Tibial artery (tissue), 4 donors: ENCODE measurements around the gene DPEP1.

ENCODE experiments used
- DNase-seq, 2 donors: peaks; one replicate each; pipeline ENCODE4 v3.0.0-alpha.2; 2019
- H3K27ac ChIP-seq, 2 donors: fragments of 200-600 bp; sonication (generic) in 1 of 2; 1 replicate in 1 of 2; 2 replicates in 1 of 2; pipeline ENCODE4 v1.5.1; 2018 to 2019; ENCODE audit warnings: mild to moderate bottlenecking in 1 of 2
- H3K27me3 ChIP-seq, 2 donors: fragments of 200-600 bp; sonication (generic) in 1 of 2; one replicate each; pipeline versions ENCODE4 v1.5.1 to v1.6.0; 2016 to 2019
- H3K36me3 ChIP-seq, 3 donors: fragments of 200-600 bp; sonication (generic) in 2 of 3; one replicate each; pipeline ENCODE4 v1.5.1; 2016 to 2019; ENCODE audit warnings: mild to moderate bottlenecking in 2 of 3
- H3K4me1 ChIP-seq, 4 donors: fragments of 200-600 bp; sonication (generic) in 2 of 4; 1 replicate in 3 of 4; 2 replicates in 1 of 4; pipeline ENCODE4 v1.5.1; 2016 to 2019
- H3K4me3 ChIP-seq, 2 donors: fragments of 200-600 bp; sonication (generic) in 1 of 2; 1 replicate in 1 of 2; 2 replicates in 1 of 2; pipeline ENCODE4 v1.5.1; 2018 to 2019; ENCODE audit warnings: mild to moderate bottlenecking in 2 of 2
- H3K9me3 ChIP-seq, 3 donors: fragments of 200-600 bp; sonication (generic) in 1 of 3; one replicate each; pipeline ENCODE4 v1.5.1; 2016 to 2019
- CTCF ChIP-seq, 2 experiments: fragments of 200-600 bp in 1 of 2; fragments of 450-650 bp in 1 of 2; IDR thresholded peaks; one replicate each; pipeline ENCODE4 v1.5.1; 2017 to 2019; ENCODE audit warnings: antibody characterized with exemption in 2 of 2, mild to moderate bottlenecking in 1 of 2, moderate library complexity in 1 of 2
- intact Hi-C: fragments of 100-400 bp; cut with DNase I; formaldehyde crosslinking; loops from one replicate; pipeline ENCODE4 v1.15.0; 2023; ENCODE audit warnings: low total_unique reads

DPEP1 gene

DNA sequence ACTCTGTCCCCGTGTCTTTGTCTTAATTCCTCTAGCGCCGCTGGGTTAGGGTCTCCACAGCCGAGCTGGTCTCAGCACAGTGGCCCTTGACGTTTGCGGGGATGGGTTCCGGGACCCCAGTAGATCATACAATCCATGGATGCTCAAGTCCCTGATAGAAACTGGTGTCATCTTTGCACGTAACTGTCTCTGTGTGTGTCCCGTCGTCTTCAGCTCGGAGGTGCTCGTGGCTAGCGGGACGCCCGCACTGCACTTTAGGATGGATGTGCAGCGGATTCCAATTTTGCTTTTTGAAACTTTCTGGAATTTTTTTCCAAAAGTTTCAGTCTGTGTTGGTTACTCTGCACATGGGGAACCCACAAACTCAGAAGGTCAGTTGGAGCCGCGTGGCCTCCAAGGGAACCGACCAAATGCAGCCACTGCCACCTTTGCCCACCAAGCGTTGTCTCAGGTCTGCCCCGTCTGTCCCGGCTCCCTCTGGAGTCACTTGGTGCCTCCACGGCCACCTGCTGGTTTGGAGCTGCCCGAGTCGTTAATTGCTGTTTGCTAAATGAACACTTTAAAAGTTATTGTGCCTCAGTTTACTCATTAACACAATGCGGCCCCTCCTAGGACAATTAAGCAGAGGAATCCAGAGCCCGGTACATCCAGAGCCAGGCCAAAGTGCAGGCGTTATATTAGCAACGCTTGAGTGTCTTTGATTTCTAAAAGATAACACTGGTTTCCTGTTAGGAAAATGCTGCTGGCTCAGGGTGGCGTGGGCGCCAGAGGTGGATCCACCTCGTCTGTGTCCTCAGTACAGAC is 5.3 kb upstream of the DPEP1 start:
- H3K27ac ChIP-seq = no peak overlapping the region
- H3K27me3 ChIP-seq = peaks cover 0 to 50% of the 10 kb centered on the region in 2 donors
- no peaks in the 10 kb centered on the region for H3K9me3 ChIP-seq
- no peak overlapping the region for H3K4me3 ChIP-seq
- H3K36me3 ChIP-seq = no peaks in the 10 kb centered on the region
- intact Hi-C loops = no loop called here
- no peaks in the 10 kb centered on the region for H3K4me1 ChIP-seq
- TF ChIP-seq CTCF (IDR thresholded peaks at IDR 0.05) = no peak
- no peak for DNase-seq

DNA sequence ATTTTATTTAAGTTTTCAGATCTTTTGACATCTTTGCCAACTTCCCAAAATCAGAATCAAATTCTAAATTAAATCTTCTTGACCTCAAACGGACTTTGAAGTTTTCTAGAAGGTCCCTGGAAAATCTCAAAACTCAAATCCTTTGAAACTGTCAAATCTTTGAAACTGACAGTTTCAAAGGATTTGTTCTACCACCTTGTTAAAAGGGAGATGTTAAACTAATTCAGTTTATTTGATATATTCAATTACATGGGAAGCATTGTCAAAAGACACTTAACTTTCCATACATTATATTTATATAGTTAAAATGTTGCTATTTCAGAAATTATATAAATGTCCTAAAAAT is 3.4 kb upstream of the DPEP1 start:
- Histone ChIP-seq H3K27me3 (peaks cover 0 to 59% of the 10 kb centered on the region in 2 donors), H3K4me3 (no peak overlapping the region), H3K4me1 (no peaks in the 10 kb centered on the region), H3K36me3 (no peaks in the 10 kb centered on the region), H3K9me3 (no peaks in the 10 kb centered on the region), H3K27ac (no peak overlapping the region)
- intact Hi-C loops = no loop called here
- DNase-seq = no peak
- no peak for TF ChIP-seq CTCF (IDR thresholded peaks at IDR 0.05)

DNA sequence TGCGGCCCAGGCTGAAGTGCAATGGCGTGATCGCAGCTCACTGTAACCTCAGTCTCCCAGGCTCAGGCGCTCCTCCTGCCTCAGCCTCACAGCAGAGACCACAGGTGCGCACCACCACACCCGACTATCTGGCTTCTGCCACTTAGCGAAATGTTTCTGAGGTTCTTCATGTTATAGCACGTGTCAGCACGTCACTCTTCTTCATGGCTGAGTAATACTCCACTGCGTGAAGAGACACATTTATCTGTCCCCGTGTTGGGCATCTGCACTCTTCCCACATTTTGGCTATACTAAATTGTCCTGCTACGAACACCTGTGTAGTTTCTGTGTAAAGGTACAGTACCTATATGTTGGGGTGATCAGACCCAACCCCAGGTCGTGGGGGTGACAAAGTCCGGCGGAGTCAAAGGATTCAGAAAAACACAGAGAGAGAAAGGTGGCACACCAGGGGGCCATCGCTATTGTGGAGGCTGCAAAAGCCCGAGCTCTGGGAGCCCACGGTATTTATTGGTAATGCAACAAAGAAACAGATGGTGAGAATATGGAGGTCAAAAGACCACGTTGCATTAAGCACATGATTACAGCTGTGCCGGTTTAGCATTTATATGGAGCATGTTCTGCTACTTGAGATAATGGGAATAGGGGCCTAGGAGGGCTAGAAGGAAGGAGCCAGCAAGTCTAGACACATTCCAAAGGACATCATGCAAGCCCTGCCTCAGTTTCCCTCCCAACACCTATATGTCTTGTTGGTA is 851 bp upstream of the DPEP1 start:
- H3K4me1 ChIP-seq = no peaks in the 10 kb centered on the region
- peaks cover 0 to 64% of the 10 kb centered on the region in 2 donors for H3K27me3 ChIP-seq
- no peaks in the 10 kb centered on the region for H3K9me3 ChIP-seq
- H3K27ac ChIP-seq = no peak overlapping the region
- H3K36me3 ChIP-seq = no peaks in the 10 kb centered on the region
- H3K4me3 ChIP-seq = no peak overlapping the region
- intact Hi-C loops = no loop called here
- DNase-seq = no peak
- TF ChIP-seq CTCF (IDR thresholded peaks at IDR 0.05) = no peak

- no peak for TF ChIP-seq CTCF (IDR thresholded peaks at IDR 0.05)
Measured at GRCh38 chr16:89613954-89614459, 565 bp downstream of the DPEP1 start.

GRCh38 chr16:89615176-89615575 is 1.7 kb downstream of the DPEP1 start:
- no peaks in the 10 kb centered on the region for H3K4me1 ChIP-seq
- no peak for TF ChIP-seq CTCF (IDR thresholded peaks at IDR 0.05)
- peaks cover 0 to 59% of the 10 kb centered on the region in 2 donors for H3K27me3 ChIP-seq
- no peaks in the 10 kb centered on the region for H3K36me3 ChIP-seq
- H3K4me3 ChIP-seq = no peak overlapping the region
- H3K9me3 ChIP-seq = no peaks in the 10 kb centered on the region
- H3K27ac ChIP-seq = no peak overlapping the region
- DNase-seq = no peak
- intact Hi-C loops = no loop called here

More at GRCh38 chr16:89613954-89614459, 565 bp downstream of the DPEP1 start:
- Histone ChIP-seq H3K27ac (no peak overlapping the region), H3K4me1 (no peaks in the 10 kb centered on the region), H3K27me3 (peaks cover 0 to 58% of the 10 kb centered on the region in 2 donors), H3K4me3 (no peak overlapping the region), H3K36me3 (no peaks in the 10 kb centered on the region), H3K9me3 (no peaks in the 10 kb centered on the region)
- no peak for DNase-seq
- intact Hi-C loops = no loop called here
